ENCODE data around the gene PCNX2.

PCNX2 gene

DNA sequence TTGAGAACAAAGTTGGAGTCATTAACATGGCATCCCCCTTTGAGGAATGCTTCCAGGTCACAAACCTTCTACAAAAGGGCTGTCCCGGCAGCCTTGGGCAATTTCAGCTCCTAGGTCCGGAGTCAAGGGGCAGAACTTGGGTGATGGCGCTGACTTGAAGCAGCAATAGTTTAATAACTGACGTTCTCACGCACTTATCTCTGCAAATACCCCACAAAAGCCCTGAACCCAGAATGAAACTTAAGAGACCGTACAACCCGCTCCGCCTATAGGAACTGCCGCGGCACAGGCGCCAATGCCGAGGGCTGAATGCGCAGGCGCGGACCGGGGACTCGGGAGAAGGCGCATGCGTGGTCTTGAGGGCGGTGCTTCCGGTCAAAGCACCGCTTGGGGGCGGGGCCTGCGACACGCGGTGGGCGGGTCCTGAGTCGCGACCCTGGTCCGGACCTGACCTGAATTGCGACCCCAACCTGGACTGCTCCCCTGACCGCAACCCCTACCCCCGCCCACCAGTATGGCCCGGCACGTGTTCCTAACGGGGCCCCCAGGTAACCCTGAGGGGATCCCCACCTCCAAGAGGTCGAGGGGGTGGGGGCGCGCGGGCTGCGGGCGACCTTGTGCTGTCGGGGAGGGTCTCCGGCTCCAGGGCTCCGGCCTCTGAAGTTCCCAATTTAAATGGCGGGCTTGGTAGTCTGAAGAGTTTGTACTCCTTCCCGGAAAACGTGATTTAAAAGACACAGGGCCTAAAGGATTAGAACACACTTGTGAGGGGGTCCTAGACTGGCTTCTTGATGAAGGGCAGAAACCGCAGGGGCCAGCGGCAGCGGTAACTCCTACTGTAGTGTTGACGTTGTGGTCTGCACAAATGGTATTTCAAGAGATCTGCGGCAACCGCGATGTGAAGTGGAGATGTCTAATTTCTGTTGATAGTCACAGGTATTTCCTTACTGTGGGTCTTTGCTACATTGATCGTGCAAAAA is 345.0 kb downstream of the PCNX2 start, which contains the start of gene NTPCR:
NTPCR (plus strand) TSS at position 415 of the 980 bp plus-strand sequence; CDS start at position 515, 100 bp downstream.
- peak; percentile 98 for DNase-seq

DNA sequence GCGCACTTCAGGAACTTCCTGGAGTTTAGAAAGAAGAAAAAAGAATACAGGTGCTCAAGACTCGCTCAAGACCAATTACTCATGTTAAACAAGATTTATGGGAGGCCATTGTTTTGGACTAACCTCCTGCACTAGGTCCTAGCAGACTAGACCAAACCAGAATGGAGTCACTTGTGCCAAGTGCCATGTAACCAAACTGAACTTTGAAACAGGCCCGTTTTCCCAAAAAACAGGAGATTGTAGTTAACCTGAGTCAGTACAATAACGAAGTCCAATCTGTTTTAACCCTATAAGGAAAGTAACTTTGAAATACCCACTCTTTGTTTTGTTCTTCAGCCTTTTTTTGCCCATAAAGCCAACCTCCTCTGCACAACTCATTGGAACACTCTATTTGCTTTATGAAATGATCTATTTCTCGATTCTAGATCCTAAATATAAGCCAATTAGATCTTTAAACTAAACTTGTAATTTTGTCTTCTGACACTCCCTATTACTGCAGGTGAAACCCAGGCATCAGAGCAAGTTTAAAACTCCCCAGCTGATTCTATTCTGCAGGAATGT is 345.8 kb downstream of the PCNX2 start:
- no peak for DNase-seq

DNA sequence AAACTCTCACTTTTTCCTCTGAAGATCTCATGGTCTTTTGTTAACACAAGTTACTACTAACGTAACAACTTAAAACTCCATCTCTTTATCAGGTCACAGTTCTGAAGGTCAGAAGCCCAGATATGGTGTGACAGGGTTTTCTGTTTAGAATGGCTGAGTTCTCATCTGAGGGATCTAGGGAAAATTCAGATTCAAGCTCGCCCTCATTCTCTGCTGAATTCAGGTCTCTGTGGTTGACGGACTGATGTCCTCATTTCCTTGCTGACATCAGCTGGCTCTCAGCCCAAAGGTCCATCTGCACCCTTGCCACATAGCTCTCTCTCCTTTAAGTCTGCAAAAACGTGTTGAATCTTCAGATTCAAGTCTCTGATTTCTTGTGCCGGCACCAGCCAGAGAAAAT is 351.2 kb downstream of the PCNX2 start:
- peak; percentile 62 for DNase-seq

DNA sequence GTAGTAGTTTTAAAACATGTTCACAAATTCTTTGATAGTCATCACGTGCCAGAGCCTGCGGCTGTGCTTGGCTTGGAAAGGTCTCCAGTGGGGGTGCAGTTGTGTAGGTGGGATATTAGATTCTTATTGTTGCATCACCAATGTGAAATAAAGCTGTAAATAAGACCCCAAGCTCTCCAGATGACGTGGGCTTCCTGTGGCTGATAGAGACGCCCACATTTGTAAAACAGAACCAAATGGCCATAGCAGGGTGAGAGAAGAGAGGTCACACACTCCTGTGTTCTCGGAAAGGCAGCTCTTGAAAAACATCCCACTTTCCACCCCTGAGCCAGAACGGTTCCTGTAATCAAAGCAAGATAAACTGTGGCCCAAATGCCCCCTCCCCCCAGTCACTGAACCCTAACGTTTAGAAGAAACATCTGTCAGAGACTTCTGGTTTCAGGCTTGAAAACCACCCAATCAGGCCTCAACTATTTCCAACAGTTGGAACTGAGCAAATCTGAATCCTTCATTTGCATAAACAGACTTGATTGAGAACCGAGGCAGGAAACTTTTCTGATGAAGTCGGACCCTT is 351.8 kb downstream of the PCNX2 start:
- no peak for DNase-seq

DNA sequence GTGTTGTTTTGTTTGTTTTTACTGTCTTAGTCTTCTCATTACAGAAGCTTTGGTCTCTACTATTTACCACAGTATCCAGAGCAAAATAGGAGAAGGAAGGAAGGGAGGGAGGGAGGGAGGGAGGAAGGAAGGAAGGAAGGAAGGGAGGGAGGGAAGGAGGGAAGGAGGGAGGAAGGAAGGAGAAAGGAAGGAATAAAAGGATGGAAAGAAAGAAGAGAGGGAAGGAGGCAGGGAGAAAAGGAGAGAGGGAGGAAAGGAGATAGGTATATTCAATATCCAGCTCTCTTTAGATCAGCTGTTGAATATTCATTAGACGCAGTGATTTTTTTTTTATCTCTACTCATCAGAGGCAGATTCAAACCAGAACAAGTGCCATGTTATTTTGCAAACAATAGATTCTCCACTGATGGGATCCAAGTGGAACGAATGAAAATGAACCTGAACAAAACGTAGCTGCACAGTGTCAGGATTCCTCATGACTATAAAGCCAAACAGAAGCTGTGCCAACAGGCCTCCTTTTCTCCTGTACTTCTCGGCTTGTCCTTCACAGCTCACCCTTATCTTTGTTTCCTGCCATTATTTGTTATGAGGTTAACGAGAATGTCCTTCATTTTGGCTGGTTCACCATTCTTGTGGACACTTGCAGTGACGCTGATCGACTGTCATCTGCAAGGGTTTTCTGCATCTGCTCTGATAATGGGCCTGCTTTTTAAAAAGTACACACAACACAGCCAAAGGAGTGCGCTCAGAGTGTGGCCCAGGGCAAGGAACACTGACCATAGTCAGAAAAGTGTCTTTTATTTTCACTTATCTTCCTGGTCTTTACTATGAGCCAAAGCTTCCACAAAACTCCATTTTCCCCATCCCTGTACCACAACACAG is 352.9 kb downstream of the PCNX2 start:
- no peak for DNase-seq

DNA sequence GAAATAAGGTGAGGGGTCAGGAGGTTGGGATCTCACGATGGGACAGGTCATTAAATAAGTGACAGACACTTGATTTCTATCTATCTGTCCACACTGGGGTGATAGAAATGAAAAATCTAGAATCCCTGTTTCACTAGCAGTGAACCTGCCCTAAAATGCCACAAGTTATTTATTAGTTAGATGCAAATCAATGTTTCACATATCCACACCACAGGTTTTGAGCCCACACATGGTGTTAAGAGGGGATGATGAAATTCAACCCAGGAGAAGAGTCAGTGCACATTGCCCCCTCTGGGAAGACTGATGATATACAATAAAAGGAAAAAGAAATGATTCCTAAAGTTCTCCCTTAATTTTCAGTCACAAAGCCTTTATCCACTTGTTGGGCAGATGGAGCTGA is 355.3 kb downstream of the PCNX2 start:
- no peak for DNase-seq

DNA sequence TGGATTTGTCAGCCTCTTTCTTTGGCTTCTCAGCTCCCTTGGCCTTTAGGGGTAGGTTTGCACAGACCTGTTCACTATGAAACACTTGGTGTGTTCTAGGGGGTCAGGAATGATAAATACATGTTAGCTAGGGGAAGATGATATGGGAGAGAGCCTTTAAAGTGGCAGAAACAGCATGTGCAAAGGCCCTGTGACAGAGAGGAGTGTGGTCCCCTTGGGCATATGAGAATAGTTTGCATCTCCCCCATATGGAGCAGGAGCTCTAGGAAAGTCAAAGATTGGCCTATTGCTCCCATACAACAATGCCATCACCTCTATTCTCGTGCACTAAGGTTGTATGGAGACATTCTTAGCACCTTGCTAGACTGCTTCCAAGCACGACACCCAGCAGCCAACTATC is 355.8 kb downstream of the PCNX2 start:
- DNase-seq: no peak

DNA sequence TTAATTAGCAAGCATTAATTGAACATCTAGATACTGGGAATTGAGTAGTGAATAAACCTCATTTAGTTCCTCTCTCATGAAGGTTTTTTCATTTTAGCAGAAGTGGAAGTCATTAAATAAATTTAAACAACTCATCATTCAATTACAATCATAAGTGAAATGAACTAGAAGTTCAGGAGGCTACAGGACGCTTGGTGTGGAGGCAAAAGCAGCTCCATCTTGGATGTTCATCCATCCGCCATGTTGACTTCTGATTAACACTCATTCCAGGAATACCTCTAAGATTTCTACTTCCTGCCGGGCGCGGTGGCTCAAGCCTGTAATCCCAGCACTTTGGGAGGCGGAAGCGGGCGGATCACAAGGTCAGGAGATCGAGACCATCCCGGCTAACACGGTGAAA is 356.6 kb downstream of the PCNX2 start:
- no peak for DNase-seq

DNA sequence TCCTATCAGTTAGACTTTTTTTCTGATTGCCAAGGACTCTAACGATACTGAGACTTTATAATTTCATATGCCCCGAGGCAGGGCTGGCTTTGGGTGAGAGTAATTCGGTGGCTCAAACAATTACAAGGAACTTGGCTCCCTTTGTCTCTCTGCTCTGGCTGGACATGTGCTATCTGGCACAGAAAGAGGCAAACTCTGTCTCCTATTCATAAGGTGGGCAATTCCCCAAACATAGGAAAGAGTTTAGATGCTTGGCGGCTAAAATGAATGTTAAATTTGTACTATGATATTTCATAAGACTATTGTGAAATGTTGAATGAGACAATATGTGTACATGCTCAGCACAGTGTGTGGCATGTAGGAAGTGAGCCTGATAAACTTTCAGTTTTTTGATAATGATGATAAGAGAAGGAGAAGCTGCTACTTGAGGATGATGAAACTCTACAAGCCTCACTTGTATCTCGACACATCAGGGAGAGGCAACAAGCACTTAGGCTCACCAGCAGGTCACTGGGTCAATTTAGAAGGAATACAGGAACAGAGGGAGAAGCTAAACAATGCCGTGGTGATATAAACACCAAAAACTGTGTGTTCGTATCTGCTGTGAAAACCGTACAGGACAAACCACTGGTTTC is 357.7 kb downstream of the PCNX2 start:
- peak; percentile 74 for DNase-seq

DNA sequence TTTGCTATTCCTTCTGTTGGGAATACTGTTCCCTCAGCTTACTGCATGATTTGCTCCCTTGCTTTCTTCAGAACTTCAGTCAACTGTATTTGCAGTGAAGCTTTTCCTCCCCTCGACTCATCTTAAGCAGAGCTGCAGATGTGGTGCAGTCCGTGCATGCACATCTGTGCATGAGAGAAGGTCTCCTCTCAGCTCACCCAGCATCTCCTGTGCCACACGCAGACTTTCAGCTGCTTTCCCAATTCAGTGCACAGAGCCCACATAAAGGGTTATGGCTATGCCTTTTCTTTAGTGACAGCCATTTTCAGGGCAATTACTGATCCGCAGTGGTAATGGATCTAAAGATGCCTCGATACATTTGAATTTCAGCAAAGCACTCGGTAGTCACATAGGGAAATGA is 358.6 kb downstream of the PCNX2 start:
- DNase-seq: no peak

All from hematopoietic multipotent progenitor cell treated with erythropoietin and hydrocortisone succinate and interleukin-3 and kit ligand, for 6 days (in vitro differentiated cells).